GM19023 (cell line): ENCODE data around the gene NELL2.
"Not testable (repeated sequence)": the region's sequence is repeated elsewhere in the genome, so short reads cannot be mapped to it uniquely, and the experiment has no call there.

Source experiments
- ATAC-seq: cut with Tn5 transposase; IDR thresholded peaks from one replicate; pipeline ENCODE4 v1.9.1; 2021; ENCODE audit warnings: mild to moderate bottlenecking, moderate library complexity; ENCODE audit not compliant: unreplicated experiment

The NELL2 gene

GRCh38 chr12:44847888-44848702 is 28.0 kb downstream of the NELL2 start:
- ATAC-seq = peak; percentile 91

GRCh38 chr12:44847403-44847802 is 28.7 kb downstream of the NELL2 start:
- peak; percentile 8 for ATAC-seq

- ATAC-seq = no peak
These were observed 29.3 kb downstream of the NELL2 start for GRCh38 chr12:44846826-44847225.

GRCh38 chr12:44842669-44843068 is 33.4 kb downstream of the NELL2 start:
- no peak for ATAC-seq

GRCh38 chr12:44839785-44840184 is 36.3 kb downstream of the NELL2 start:
- ATAC-seq = no peak

GRCh38 chr12:44837114-44837755 is 38.9 kb downstream of the NELL2 start:
- no peak for ATAC-seq

GRCh38 chr12:44835641-44836379 is 40.3 kb downstream of the NELL2 start:
- ATAC-seq = no peak

- ATAC-seq = not testable (repeated sequence)
These were observed 41.1 kb downstream of the NELL2 start for GRCh38 chr12:44834996-44835395.

- ATAC-seq = no peak
These were observed 42.6 kb downstream of the NELL2 start for GRCh38 chr12:44833561-44833960.

GRCh38 chr12:44830566-44831055 is 45.5 kb downstream of the NELL2 start:
- ATAC-seq = no peak

- no peak for ATAC-seq
These were observed 47.1 kb downstream of the NELL2 start for GRCh38 chr12:44829045-44829444.

GRCh38 chr12:44827832-44828438 is 48.2 kb downstream of the NELL2 start:
- ATAC-seq = no peak

- not testable (repeated sequence) for ATAC-seq
These were observed 54.4 kb downstream of the NELL2 start for GRCh38 chr12:44821702-44822101.

- no peak for ATAC-seq
These were observed 56.2 kb downstream of the NELL2 start for GRCh38 chr12:44819884-44820283.

- no peak for ATAC-seq
These were observed 58.4 kb downstream of the NELL2 start for GRCh38 chr12:44817687-44818086.

GRCh38 chr12:44816446-44817017 is 59.6 kb downstream of the NELL2 start:
- ATAC-seq = no peak

GRCh38 chr12:44812062-44812461 is 64.1 kb downstream of the NELL2 start:
- ATAC-seq = peak; percentile 52

- no peak for ATAC-seq
These were observed 72.0 kb downstream of the NELL2 start for GRCh38 chr12:44804068-44804467.

GRCh38 chr12:44795970-44796369 is 80.1 kb downstream of the NELL2 start:
- no peak for ATAC-seq

- no peak for ATAC-seq
These were observed 87.4 kb downstream of the NELL2 start for GRCh38 chr12:44788731-44789130.
